Measurements from ENCODE around the gene C1orf226.

DNA sequence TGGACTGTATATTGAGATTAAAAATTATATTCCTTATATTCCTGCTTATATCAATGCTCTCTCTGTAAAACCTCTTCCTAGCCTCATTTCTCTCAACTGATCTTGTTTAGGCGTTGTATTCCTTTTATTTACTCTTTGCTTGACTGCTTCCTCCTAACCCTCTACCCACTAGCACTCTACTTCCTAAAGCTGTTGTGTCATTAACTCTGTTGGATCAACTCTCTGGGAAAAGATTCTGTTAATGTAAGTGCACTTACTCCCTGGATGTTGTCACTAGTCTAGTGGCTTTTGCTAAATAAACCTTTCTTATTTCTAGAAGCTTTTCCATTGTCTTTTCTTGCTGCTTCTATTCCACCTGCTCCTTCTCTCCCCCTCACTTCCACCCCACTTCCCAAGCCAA lies 11.4 kb upstream of the C1orf226 start:
- TF ChIP-seq BHLHE40 (IDR thresholded peaks at IDR 0.05; ENCODE audit: low read depth, low read length) (no peak), SMC3 (IDR thresholded peaks at IDR 0.05; ENCODE audit: low read depth, low read length) (no peak), POLR2A (IDR thresholded peaks at IDR 0.05; ENCODE audit: low read depth, low read length) (no peak), CEBPB (IDR thresholded peaks at IDR 0.05; ENCODE audit: low read depth, low read length) (no peak), RCOR1 (IDR thresholded peaks at IDR 0.05; ENCODE audit: insufficient replicate concordance, low read length) (no peak), MXI1 (IDR thresholded peaks at IDR 0.05; ENCODE audit: borderline replicate concordance, low read depth, low read length) (no peak), FOS (IDR thresholded peaks at IDR 0.05; ENCODE audit: low read depth, low read length) (no peak), RAD21 (IDR thresholded peaks at IDR 0.05; ENCODE audit: low read length) (no peak)
- TF ChIP-seq, protein P1, sequence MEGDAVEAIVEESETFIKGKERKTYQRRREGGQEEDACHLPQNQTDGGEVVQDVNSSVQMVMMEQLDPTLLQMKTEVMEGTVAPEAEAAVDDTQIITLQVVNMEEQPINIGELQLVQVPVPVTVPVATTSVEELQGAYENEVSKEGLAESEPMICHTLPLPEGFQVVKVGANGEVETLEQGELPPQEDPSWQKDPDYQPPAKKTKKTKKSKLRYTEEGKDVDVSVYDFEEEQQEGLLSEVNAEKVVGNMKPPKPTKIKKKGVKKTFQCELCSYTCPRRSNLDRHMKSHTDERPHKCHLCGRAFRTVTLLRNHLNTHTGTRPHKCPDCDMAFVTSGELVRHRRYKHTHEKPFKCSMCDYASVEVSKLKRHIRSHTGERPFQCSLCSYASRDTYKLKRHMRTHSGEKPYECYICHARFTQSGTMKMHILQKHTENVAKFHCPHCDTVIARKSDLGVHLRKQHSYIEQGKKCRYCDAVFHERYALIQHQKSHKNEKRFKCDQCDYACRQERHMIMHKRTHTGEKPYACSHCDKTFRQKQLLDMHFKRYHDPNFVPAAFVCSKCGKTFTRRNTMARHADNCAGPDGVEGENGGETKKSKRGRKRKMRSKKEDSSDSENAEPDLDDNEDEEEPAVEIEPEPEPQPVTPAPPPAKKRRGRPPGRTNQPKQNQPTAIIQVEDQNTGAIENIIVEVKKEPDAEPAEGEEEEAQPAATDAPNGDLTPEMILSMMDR (conservative IDR thresholded peaks at IDR 0.05; ENCODE audit: low read depth, low read length), result no peak
- TF ChIP-seq, protein P2, sequence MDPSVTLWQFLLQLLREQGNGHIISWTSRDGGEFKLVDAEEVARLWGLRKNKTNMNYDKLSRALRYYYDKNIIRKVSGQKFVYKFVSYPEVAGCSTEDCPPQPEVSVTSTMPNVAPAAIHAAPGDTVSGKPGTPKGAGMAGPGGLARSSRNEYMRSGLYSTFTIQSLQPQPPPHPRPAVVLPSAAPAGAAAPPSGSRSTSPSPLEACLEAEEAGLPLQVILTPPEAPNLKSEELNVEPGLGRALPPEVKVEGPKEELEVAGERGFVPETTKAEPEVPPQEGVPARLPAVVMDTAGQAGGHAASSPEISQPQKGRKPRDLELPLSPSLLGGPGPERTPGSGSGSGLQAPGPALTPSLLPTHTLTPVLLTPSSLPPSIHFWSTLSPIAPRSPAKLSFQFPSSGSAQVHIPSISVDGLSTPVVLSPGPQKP (IDR thresholded peaks at IDR 0.05; ENCODE audit: borderline replicate concordance, low read depth, low read length), result no peak

All from IMR-90 (cell line).